ENCODE measurements around the gene ZNF19. TPM values are rescaled to one million over a fixed set of nuclear protein-coding genes. Genes with fewer than 3 reads are reported as not detected.
A peak's percentile ranks its signal among the peaks of the same experiment; 100 is the strongest.
"Not testable (repeated sequence)": the region's sequence is repeated elsewhere in the genome, so short reads cannot be mapped to it uniquely, and the experiment has no call there.

ZNF19 gene
- 1 to 10 TPM; 3.5 to 3.7 TPM for total RNA-seq
- long read RNA-seq, partial matches to known transcripts: 0 of 1 reads
- long read RNA-seq, other reads (novel, unspliced or antisense): 1 of 1 reads

GRCh38 chr16:71489122-71489521, at the start of gene ZNF19:
TSS of gene ZNF19 (minus strand) at chr16:71489324. CDS start at chr16:71482114, 7,210 bp downstream.
- intact Hi-C loops (cut with DNase I): no loop called here

GRCh38 chr16:71537643-71538042, 48.5 kb upstream of the ZNF19 start:
- ATAC-seq: peak in 1 of 2 donors; percentile 61
- intact Hi-C loops (cut with DNase I): no loop called here
- peak; percentile 34 for DNase-seq

More at GRCh38 chr16:71489122-71489521, at the start of gene ZNF19:
- DNase-seq (peak; percentile 20), ATAC-seq (no peak)

- DNase-seq: no peak
- ATAC-seq: no peak
- intact Hi-C loops (cut with DNase I): no loop called here
Measured at GRCh38 chr16:71536752-71537499, 47.8 kb upstream of the ZNF19 start.

- intact Hi-C loops (cut with DNase I): no loop called here
- DNase-seq (no peak), ATAC-seq (no peak)
Measured at GRCh38 chr16:71532366-71532765, 43.2 kb upstream of the ZNF19 start.

- DNase-seq: no peak
- ATAC-seq: no peak
- intact Hi-C loops (cut with DNase I): no loop called here
Measured at GRCh38 chr16:71528863-71529262, 39.7 kb upstream of the ZNF19 start.

GRCh38 chr16:71528257-71528656, 39.1 kb upstream of the ZNF19 start:
- no peak for ATAC-seq
- no peak for DNase-seq
- intact Hi-C loops (cut with DNase I): no loop called here

GRCh38 chr16:71526111-71526631, 37.0 kb upstream of the ZNF19 start, which contains the start of gene CHST4:
TSS of gene CHST4 (plus strand) at chr16:71526426. CDS start at chr16:71536678, 10,252 bp downstream.
- intact Hi-C loops (cut with DNase I): no loop called here
- DNase-seq (no peak), ATAC-seq (peak; percentile 57 to 97)

GRCh38 chr16:71524566-71525553, 35.7 kb upstream of the ZNF19 start:
- intact Hi-C loops (cut with DNase I): no loop called here
- DNase-seq (no peak), ATAC-seq (no peak)

GRCh38 chr16:71520550-71520949, 31.4 kb upstream of the ZNF19 start:
- intact Hi-C loops (cut with DNase I): no loop called here
- ATAC-seq (no peak), DNase-seq (no peak)

GRCh38 chr16:71515026-71515425, 25.9 kb upstream of the ZNF19 start:
- ATAC-seq (no peak), DNase-seq (no peak)
- intact Hi-C loops (cut with DNase I): no loop called here

- ATAC-seq: no peak
- DNase-seq: no peak
- intact Hi-C loops (cut with DNase I): no loop called here
Measured at GRCh38 chr16:71514476-71514875, 25.4 kb upstream of the ZNF19 start.

- intact Hi-C loops (cut with DNase I): no loop called here
- DNase-seq (no peak), ATAC-seq (no peak)
Measured at GRCh38 chr16:71513302-71513701, 24.2 kb upstream of the ZNF19 start.

GRCh38 chr16:71507061-71507460, 17.9 kb upstream of the ZNF19 start:
- no peak for ATAC-seq
- no peak for DNase-seq
- intact Hi-C loops (cut with DNase I): no loop called here

GRCh38 chr16:71504901-71505300, 15.8 kb upstream of the ZNF19 start:
- intact Hi-C loops (cut with DNase I): no loop called here
- no peak for DNase-seq
- no peak for ATAC-seq

- DNase-seq; intact Hi-C loops (cut with DNase I); ATAC-seq: not testable (repeated sequence)
Measured at GRCh38 chr16:71504051-71504450, 14.9 kb upstream of the ZNF19 start.

- no peak for DNase-seq
- no peak for ATAC-seq
- intact Hi-C loops (cut with DNase I): loop anchor here in 1 of 2 donors (2.0 kb wide), 1 partner anchor 89 kb away; no protein-coding TSS in a partner anchor
Measured at GRCh38 chr16:71501547-71501946, 12.4 kb upstream of the ZNF19 start.

- ATAC-seq: no peak
- intact Hi-C loops (cut with DNase I): loop anchor here in 1 of 2 donors (2.0 kb wide), 1 partner anchor 88 kb away; no protein-coding TSS in a partner anchor
- no peak for DNase-seq
Measured at GRCh38 chr16:71500964-71501363, 11.8 kb upstream of the ZNF19 start.

- ATAC-seq: peak in 1 of 2 donors; percentile 42
- intact Hi-C loops (cut with DNase I): loop anchor here (2.0 kb wide), 1 partner anchor 87 kb away; no protein-coding TSS in a partner anchor
- DNase-seq: no peak
Measured at GRCh38 chr16:71499775-71500364, 10.7 kb upstream of the ZNF19 start.

GRCh38 chr16:71498031-71498430, 8.9 kb upstream of the ZNF19 start:
- ATAC-seq: no peak
- intact Hi-C loops (cut with DNase I): loop anchor here in 1 of 2 donors (2.0 kb wide), 1 partner anchor 85 kb away; no protein-coding TSS in a partner anchor
- DNase-seq: no peak

All from left cardiac atrium (tissue), 4 donors.